Astrocyte of the hippocampus (primary cell): ENCODE data around the gene AEN.
"Not testable (repeated sequence)": the region's sequence is repeated elsewhere in the genome, so short reads cannot be mapped to it uniquely, and the experiment has no call there.

Experiments used
- DNase-seq: peaks from one replicate; pipeline ENCODE4 v3.0.0; 2011; ENCODE audit warnings: low read depth, low spot score

Gene AEN

DNA sequence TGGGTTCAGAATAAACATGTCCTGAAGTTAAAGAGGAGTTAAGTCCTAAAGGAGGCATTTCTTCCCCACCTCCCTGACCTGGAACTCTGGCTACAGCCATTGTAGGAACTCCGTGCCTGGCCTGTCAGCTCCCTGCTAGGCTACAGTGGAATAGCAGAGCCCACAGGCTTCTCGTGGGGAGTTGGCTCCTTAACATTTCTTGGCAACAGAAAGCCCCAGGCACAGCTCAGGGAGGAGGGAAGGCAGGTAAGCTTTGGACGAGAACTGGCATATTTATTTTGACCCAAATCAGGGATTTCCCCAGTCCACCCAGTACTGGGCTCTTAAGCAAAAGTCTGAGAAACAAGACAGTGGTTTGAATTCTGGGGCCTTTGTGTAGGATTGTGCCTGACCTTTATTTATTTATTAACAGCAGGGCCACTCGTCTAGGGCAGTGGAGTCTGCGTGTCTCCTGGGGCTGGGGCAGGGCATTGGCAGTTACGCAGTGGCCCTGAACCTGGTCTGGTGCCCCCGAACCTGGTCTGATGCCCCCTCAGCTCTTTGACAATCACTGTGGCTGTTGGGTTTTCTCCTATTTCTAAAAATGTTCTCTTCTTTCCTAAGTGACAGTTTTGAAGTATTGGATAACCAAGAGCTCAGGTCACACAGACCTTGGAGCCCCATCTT is 9.8 kb downstream of the AEN start:
- no peak for DNase-seq

DNA sequence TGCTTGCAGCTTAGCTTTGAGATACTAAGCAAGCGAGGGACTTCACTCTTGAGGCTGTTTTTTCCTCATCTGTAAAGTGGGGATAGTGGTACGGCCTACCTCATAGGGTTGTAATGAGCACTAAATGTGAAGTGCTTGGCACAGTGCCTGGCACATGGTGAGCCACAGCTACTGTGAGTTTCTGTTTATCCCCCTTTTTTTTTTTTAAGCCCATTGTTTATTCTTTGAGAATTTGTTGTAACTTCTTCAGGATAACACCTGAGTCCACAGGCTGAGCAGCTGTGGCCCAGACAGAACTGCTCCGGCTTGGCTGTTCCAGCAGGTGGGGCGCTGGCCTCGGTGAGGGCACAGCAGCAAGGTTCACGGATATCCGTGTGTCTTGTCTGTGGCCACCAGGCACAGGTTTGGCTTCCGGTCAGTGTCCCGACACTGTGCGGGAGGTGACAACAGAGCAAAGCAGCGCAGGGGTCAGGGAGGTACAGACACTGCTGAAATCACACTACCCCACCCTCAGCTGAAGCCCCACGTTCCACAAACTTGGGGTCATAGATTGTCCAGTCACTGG is 10.4 kb downstream of the AEN start:
- DNase-seq, result no peak

DNA sequence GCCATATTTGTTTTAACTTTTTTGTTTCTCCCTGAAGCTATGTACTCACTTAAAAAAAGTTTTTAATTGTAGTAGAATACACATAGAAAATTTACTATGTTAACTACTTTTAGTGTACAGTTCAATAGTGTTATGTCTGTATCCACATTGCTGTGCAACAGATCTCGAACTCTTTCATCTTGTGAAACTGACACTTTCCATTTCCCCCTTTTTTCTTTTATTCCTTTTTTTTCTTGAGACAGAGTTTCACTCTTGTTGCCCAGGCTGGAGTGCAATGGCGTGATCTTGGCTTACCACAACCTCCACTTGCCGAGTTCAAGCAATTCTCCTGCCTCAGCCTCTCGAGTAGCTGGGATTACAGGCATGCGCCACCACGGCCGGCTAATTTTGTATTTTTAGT is 11.7 kb downstream of the AEN start:
- not testable (repeated sequence) for DNase-seq

GRCh38 chr15:88634449-88634848 is 13.3 kb downstream of the AEN start:
- DNase-seq, result no peak

GRCh38 chr15:88635318-88635717 is 14.2 kb downstream of the AEN start:
- no peak for DNase-seq

- DNase-seq, result no peak
Measured at GRCh38 chr15:88636050-88636449, 14.9 kb downstream of the AEN start.

DNA sequence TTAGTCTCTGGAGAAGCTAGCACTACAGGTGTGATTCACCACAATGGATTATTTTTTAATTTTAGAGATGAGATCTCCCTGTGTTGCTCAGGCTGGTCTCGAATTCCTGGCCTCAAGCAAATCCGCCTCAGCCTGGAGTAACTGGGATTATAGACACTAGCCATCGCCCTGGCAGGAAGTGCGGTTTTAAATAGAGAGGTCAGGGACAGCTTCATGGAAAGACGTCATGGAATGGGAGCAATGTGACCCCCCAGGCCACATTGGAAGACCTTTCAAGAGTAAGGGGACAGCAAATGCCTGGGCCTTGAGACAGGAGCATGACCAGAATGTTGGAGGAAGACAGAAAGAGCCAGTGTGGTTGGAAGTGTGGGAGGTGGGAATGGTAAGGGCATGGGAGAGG is 15.5 kb downstream of the AEN start:
- no peak for DNase-seq

GRCh38 chr15:88637436-88637835 is 16.3 kb downstream of the AEN start:
- DNase-seq, result no peak

DNA sequence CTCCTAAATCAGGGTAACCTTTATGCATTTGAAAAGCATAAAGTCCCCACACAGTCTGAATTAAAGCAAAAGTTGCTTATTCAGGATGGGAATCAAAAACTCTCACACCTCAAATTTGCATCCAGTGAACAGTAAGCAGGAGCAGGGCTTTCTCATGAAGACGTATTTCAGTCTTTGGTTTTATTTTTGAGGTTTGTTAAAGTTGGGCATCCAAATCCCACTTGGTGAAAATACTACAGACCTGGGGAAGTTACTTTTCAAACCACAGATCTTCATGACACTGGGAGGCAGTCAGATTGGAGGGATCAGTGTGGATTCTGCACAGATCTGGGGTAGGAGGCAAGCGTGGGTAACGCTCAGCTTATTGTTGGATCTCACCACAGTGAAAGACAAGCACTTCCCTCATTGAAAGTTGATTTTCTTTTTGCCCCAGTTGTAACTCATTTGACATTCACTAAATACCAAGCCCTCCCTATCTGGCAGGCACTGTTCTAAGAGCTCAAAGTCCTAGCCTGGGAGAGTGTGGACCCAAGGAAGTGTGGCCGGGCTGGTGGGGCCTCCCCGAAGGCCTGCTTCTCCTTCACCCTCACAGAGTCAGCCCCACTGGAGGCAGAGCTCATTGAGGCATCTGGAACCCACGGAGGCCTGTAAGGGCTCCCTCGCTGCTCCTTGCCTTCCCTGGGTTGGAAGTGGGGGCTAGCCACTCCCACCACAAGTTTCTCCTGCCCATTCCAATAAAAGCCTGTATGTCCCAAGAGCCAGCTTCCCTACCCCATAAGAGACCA is 16.9 kb downstream of the AEN start:
- no peak for DNase-seq

GRCh38 chr15:88638626-88639372 is 17.7 kb downstream of the AEN start, which contains the start of gene ISG20:
ISG20 (plus strand) TSS chr15:88639016; CDS start chr15:88639367, 351 bp downstream.
- peak; percentile 96 for DNase-seq

DNA sequence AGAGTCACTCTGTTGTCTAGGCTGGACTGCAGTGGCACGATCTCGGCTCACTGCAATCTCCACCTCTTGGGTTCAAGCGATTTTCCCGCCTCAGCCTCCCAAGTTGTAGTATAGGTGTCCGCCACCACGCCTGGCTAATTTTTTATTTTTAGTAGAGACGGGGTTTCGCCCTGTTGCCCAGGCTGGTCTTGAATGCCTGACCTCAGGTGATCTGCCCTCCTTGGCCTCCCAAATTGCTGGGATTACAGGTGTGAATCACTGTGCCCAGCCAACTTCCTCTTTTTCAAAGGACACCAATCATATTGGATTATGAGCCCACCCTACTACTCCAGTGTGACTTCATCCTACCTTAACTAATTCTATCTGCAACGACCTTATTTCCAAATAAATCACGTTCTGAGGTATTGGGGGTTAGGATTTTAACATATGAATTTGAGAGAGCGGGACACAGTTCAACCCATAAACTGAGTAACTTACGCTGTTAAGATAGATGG is 20.9 kb downstream of the AEN start:
- DNase-seq, result no peak

- not testable (repeated sequence) for DNase-seq
Measured at GRCh38 chr15:88642514-88642913, 21.4 kb downstream of the AEN start.

DNA sequence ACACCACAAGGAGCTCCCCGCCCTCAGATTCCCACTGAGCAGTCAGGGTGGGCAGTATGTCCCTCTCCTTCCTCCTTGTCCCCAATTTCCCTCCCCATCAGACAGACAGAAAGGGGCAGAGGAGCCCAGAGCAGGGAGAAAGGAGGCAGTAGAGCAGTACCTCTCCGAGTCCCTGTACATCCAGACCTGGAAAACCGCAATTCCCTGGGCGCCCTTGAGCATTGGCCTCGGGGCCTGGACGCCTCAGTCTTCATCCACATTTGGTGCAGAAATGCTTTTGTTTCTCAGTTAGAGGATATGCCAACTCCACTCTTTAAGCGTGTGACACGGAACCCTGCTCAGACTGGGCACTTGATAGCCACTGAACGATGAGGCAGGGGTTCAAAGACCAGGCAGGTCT is 23.6 kb downstream of the AEN start:
- no peak for DNase-seq

DNA sequence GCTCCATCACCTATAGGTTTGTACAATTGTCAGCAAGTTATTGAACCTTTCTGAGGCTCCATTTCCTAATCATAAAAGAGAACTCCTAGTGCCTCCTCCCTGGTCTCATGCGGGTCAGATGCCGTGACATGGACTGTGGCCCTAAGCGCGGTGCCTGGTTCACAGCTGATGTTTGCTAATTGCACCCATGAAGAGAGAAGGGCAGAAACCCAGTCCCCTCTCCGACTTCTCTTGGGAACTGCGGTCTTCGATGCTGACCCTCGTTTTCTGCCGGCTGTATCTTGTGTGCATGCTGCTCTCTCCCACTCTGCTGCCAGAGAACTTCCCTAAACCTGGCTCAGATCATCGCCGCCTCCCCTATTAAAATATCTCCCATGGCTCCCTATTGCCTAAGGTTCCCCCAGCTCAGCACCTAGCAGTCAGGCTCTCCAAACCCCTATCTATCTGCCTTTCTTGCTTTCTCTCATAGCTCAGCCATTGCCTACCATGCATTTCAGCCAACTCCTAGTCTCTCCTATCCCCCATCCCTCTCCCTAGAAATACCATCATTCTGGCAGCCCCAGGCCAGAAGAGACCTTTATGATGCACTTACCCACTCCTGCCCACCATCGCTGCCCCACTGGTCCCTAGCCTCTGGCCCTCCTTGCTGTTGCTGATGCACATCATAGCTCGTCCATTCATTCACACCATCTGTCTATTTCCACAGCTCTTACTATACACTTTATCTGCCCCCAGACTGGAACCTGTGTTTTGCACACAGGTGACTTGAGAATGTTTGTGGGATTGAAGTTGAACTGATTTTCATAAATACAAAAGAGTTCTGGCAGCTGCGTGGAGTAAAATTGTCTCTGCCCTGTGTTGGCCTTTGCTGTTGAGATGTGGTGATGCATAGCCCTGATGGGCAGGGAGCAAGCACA is 24.3 kb downstream of the AEN start:
- DNase-seq, result no peak

DNA sequence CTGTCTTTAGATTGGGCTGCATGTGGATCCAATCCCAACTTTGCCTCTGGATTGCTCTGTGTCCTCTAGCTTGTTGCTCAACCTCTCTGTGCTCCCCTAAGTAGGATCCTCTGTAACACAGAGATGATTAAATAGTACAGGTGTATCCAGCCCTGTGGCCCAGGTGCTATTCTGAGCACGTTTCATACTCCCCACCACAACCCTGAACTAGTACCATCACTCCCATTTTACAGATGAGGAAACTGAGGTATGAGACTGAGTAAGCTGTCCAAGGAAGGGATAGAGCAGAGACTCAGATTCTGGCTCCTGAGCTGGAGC is 24.9 kb downstream of the AEN start:
- DNase-seq, result no peak

DNA sequence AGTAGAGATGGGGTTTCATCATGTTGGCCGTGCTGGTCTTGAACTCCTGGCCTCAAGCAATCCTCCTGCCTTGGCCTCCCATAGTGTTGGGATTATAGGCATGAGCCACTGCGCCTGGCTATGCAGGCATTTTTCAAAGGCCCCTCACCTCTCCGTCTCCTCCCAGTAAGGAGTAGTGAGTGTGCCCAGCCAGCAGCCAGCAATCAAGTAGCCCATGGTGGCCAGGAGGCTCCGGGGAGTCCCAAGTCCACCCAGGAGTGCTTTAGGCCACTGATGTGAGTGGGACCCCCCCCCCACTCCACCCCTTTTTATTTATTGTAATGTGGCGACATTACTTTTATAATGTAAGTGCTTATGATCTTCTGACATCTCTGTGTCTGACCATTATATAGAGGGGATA is 25.8 kb downstream of the AEN start:
- DNase-seq, result no peak

GRCh38 chr15:88647351-88648105 is 26.4 kb downstream of the AEN start:
- DNase-seq, result no peak

DNA sequence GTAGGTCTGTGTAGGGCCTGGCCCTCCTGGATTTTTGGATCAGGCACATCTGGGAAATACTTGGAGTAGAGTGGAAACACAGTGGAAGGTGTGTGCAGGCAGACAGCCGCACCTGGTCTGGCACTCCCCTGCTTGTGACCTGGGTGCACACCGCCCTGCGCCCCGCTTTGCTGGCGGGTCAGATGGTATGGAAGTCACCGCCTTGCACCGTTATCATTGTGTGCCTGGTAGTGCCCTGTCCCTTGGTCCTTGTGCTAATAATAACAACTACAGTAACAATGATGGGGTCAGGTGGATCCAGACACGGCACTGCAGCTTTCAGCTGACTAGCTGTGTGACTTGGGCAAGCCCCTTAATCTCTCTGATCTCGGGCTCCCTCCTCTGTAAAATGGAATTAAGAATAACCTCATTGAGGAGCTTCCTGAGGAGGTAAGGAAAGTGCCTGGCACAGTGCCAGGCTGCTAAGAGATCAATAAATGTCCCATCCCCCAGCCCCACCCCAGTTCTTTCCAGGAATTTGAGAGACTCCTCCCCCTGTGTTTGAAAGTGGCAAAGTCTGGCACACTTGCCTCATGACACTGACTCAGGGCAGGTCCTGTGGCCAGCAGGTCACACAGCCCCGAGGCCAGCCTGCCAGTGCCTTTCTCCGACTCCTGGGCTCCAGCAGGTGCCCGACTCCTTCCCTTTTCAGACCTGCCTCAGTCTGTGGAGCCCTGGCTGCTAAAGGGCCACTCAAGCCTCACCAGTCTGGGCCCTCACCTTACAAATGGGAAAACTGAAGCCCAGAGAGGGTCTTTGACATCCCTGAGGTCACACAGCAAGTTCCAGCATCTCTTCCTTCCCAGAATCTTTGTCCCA is 27.4 kb downstream of the AEN start:
- peak; percentile 31 for DNase-seq

- peak; percentile 82 for DNase-seq
Measured at GRCh38 chr15:88649286-88649733, 28.2 kb downstream of the AEN start.
